Stimulated activated CD4-positive, alpha-beta T cell treated with anti-CD3 and anti-CD28 coated beads, Interleukin-15, amount 100 ng/mL, for 1 hour (primary cell): ENCODE results near the gene CDIP1.
"Not testable (repeated sequence)": the region's sequence is repeated elsewhere in the genome, so short reads cannot be mapped to it uniquely, and the experiment has no call there.

Source experiments
- DNase-seq, 2 donors: peaks; one replicate each; pipeline ENCODE4 v3.0.0-alpha.2; 2020; ENCODE audit warnings: low read depth in 1 of 2, low spot score in 1 of 2

The CDIP1 gene

GRCh38 chr16:4538350-4539235 lies at the start of gene CDIP1:
TSS of gene CDIP1 (minus strand) at chr16:4538773. CDS start at chr16:4514130, 24,643 bp downstream.
- peak; percentile 88 to 96 for DNase-seq

GRCh38 chr16:4586291-4586690 lies 47.7 kb upstream of the CDIP1 start:
- no peak for DNase-seq

DNA sequence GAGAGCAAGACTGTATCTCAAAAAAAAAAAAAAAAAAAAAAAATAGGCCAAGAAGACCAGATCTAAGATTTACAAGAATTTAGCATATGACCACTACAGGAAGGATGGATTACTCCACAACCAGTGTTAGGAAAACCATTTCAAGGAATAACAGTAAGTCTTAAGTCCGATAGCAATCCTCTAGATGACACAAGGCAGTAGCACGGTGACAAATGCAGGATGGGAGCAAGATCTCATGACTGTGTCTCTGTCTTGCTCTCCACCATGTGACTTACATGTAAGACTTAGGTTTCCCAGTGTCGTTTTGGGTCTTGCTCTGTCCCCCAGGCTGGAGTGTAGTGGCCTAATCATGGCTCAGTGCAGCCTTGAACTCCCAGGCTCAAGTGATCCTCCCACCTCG lies 45.3 kb upstream of the CDIP1 start:
- DNase-seq, result no peak

DNA sequence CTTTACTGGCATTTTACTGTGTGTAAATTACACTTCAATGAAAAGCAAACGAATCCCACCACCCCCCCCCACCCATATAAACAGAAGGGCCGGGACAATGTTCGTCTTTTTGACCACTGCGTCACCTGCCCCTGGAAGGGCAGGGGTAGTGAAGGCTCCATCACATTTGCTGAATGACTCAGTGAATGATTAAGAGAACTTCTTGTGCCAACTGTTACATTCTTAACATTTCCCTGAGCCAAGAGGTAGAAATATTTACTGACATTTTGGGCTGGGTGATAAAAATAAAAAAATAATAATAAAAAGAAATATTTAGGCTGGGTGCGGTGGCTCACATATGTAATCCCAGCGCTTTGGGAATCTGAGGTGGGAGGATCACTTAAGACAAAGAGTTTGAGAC lies 41.7 kb upstream of the CDIP1 start:
- no peak for DNase-seq

DNA sequence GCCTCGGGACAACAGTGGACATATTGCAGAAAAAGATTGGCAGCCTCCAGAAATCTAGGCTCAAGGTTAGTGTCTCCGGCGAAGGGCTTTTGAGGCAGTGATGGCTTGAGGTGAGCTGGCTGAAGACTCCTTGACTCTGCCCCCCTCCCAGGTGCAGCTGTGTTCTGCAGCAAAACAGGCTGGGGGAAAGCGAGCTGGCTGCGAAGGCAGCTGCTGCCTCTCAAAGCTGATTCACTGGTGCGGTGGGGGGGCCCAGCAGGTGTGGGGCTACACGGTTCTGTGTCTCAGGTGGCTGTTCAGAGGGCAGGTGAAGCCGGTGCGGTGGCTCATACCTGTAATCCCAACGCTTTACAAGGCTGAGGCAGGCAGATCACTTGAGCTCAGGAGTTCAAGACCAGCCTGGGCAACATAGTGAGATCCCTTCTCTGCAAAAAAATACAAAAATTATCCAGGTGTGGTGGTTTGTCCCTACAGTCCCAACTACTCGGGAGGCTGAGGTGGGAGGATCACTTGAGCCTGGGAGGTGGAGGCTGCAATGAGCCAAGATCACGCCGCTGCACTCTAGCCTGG lies 40.5 kb upstream of the CDIP1 start:
- no peak for DNase-seq

GRCh38 chr16:4576008-4576407 lies 37.4 kb upstream of the CDIP1 start:
- DNase-seq, result no peak

GRCh38 chr16:4574919-4575705 lies 36.5 kb upstream of the CDIP1 start:
- no peak for DNase-seq

DNA sequence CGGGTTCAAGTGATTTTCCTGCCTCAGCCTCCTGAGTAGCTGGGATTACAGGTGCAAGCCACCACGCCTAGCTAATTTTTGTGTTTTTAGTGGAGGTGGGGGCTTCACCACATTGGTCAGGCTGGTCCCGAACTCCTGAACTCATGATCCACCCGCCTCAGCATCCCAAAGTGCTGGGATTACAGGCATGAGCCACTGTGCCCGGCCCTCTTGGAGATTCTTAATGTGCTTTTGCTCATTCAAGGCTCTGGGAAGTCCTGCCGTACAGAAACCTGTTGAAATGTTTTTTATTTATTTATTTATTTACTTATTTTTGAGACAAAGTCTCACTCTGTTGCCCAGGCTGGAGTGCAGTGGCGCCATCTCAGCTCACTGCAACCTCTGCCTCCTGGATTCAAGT lies 35.4 kb upstream of the CDIP1 start:
- DNase-seq, result not testable (repeated sequence)

DNA sequence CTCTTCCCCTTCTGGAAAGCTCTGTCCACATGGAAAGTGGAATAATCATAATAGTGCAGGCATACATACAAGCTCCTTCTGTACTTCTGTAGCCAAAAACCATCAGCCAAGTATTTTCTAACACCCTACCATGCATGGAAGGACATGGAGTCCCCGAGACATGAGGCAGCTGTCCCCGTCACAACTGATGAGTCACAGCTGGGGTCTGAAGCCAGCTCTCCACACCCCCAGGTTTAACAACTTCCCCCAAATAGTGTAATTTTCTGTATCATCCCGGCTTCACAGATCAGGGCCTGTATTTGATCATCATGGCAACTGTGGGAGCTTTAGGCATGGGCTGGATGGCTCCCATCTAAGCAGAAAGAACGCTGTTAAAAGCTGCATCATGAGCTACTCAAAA lies 34.1 kb upstream of the CDIP1 start:
- DNase-seq, result no peak

- DNase-seq, result no peak
Observed at GRCh38 chr16:4570688-4571321, 32.2 kb upstream of the CDIP1 start.

GRCh38 chr16:4570086-4570485 lies 31.5 kb upstream of the CDIP1 start:
- DNase-seq, result no peak

DNA sequence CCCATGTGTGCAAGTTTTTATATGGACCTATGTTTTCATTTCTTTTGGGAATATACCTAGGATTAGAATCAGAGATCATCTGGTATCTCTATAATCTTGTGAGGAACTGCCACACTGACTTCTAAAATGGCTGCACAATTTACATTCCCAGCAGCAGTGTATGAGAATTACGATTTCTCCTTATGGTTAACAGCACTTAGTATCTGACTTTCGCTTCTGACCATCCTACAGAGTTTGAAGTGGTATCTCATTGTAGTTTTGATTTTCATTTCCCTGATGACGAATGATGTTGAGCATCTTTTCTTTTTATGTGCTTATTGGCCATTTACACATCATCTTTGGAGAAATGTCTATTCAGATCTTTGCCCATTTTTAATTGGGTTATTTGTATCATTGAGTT lies 27.6 kb upstream of the CDIP1 start:
- DNase-seq, result no peak

- DNase-seq, result no peak
Observed at GRCh38 chr16:4564661-4565267, 26.2 kb upstream of the CDIP1 start.

DNA sequence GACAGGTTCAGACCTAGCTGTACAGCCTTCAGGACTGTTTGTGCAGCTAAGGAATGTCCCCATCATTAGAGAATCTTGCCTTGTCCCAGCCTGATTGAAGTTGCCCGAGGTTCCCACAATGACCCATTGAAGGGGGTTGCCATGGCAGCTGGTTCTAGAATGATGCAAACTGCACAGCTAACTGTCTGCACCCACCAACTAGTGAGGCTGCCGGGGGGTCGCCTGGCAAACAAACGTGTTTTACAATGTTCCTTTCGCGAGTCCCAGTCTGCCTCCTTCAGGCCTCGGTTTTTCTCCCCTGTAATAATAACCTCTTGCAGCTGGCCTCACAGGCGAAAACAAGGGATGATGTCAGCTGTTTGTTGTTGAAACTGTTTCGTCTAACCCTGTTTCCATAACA lies 23.0 kb upstream of the CDIP1 start:
- no peak for DNase-seq

- no peak for DNase-seq
Observed at GRCh38 chr16:4557973-4558372, 19.4 kb upstream of the CDIP1 start.

DNA sequence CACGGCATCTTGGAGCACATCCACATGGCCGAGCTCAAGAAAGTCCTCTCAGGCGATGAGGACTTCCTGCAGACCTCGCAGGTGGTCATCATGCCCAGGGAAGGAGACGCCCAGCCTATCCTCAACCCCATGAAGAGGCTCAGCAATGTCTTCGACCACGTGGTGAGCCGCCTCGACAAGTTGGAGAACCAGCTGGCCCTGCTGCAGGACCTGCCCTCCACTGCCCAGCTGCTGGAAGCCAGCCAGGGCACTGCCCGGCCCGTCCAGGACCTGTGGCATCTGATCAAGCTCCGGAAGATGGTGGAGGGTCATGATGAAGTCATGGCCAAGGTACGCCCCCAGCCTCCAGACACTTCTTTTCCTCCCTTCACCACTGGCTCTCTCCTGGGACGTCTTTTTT lies 18.0 kb upstream of the CDIP1 start:
- DNase-seq, result no peak

DNA sequence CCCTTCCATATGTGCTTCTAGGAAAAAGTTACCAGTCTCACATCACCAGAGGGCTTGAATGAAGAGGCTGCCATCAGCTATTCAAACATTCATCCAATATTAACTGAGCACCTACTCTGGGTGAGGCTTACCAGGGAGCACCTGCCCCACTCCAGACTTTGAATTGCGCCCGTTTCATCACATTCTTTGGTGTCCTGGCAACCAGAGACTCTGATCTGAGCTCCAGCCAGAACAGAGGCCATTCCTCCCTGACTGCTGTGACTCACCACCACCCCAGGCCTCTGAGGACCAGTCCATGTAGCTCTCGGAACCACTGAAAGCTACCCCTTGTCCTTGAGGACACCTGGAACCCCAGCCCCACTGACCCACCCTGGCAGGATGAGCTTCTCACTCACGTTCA lies 17.5 kb upstream of the CDIP1 start, which contains the start of gene C16orf96:
C16orf96 (plus strand) TSS at position 229 of the 400 bp plus-strand sequence; CDS start at position 379, 150 bp downstream.
- no peak for DNase-seq

GRCh38 chr16:4552541-4552940 lies 14.0 kb upstream of the CDIP1 start:
- DNase-seq, result no peak

- no peak for DNase-seq
Observed at GRCh38 chr16:4550591-4550990, 12.0 kb upstream of the CDIP1 start.

- DNase-seq, result no peak
Observed at GRCh38 chr16:4548124-4548523, 9.6 kb upstream of the CDIP1 start.

GRCh38 chr16:4544473-4544872 lies 5.9 kb upstream of the CDIP1 start:
- no peak for DNase-seq
